Activated CD4-positive, alpha-beta memory T cell treated with anti-CD3 and anti-CD28 coated beads, Interleukin-2, amount 10 ng/mL, durations not matched to agents 7 days and 5 days (primary cell): ENCODE data around the gene ARHGEF3. TPM values are rescaled to one million over a fixed set of nuclear protein-coding genes. Genes with fewer than 3 reads are reported as not detected.

Source experiments
- CTCF ChIA-PET: fragments of 350-600 bp; sonication (Branson Sonifier 250); formaldehyde crosslinking; loops from one replicate; lab custom pipeline; 2021; ENCODE audit warnings: antibody characterized with exemption, inconsistent platforms; lab: Charles Lee
- POLR2A ChIA-PET: fragments of 350-600 bp; sonication (Branson Sonifier 250); formaldehyde crosslinking; loops from one replicate; lab custom pipeline; 2021; ENCODE audit warnings: antibody characterized with exemption; lab: Charles Lee
- DNase-seq: peaks from one replicate; pipeline ENCODE4 v3.0.0-alpha.2; 2020
- H3K27ac Mint-ChIP-seq: one replicate; pipeline ENCODE4 v1.8.0; 2021; ENCODE audit warnings: mild to moderate bottlenecking, mixed read lengths
- H3K27me3 Mint-ChIP-seq: one replicate; pipeline ENCODE4 v1.8.0; 2021; ENCODE audit warnings: mixed read lengths
- H3K36me3 Mint-ChIP-seq: one replicate; pipeline ENCODE4 v1.8.0; 2021; ENCODE audit warnings: low read depth, mixed read lengths
- H3K4me1 Mint-ChIP-seq: one replicate; pipeline ENCODE4 v1.8.0; 2021; ENCODE audit warnings: mixed read lengths
- H3K4me3 Mint-ChIP-seq: one replicate; pipeline ENCODE4 v1.8.0; 2021; ENCODE audit warnings: mild to moderate bottlenecking, mixed read lengths
- H3K9me3 Mint-ChIP-seq: one replicate; pipeline ENCODE4 v1.8.0; 2021; ENCODE audit warnings: mixed read lengths
- total RNA-seq, 2 experiments: library from RNA; stranded (reverse); gene quantifications; one replicate each; pipeline ENCODE4 v1.2.3, GENCODE V29; 2021

Gene ARHGEF3
- total RNA-seq, 2 experiments from 2014 or later, result 71.3 TPM

GRCh38 chr3:56800832-56801661, 702 bp downstream of the ARHGEF3 start:
- no peaks in the 10 kb centered on the region for H3K9me3 Mint-ChIP-seq
- H3K4me1 Mint-ChIP-seq, result peaks cover 55% of the 10 kb centered on the region
- peak overlapping the region; percentile 90 for H3K4me3 Mint-ChIP-seq
- POLR2A ChIA-PET, result interaction anchor here (0.8 to 9.7 kb wide), 35 partner anchors 11 to 892 kb away, joined by 3 to 168 read pairs (median 6); partner anchors contain the start of genes CCDC66, DENND6A and TASOR
- CTCF ChIA-PET, result interaction anchor here (0.6 to 7.9 kb wide), 36 partner anchors 10 to 188 kb away, joined by 3 to 247 read pairs (median 8); no protein-coding TSS in a partner anchor
- peak; percentile 39 for DNase-seq
- no peaks in the 10 kb centered on the region for H3K27me3 Mint-ChIP-seq
- H3K27ac Mint-ChIP-seq, result peak overlapping the region; percentile 76
- H3K36me3 Mint-ChIP-seq, result peaks cover 22% of the 10 kb centered on the region

- peak; percentile 73 for DNase-seq
- POLR2A ChIA-PET, result interaction anchor here (0.8 to 9.7 kb wide), 35 partner anchors 10 to 892 kb away, joined by 3 to 168 read pairs (median 7); partner anchors contain the start of genes CCDC66, DENND6A and TASOR
- Mint-ChIP-seq H3K27ac (peak overlapping the region; percentile 76), H3K36me3 (peaks cover 29% of the 10 kb centered on the region), H3K9me3 (no peaks in the 10 kb centered on the region), H3K27me3 (no peaks in the 10 kb centered on the region), H3K4me3 (peak overlapping the region; percentile 90), H3K4me1 (peaks cover 63% of the 10 kb centered on the region)
- CTCF ChIA-PET, result interaction anchor here (0.5 to 7.9 kb wide), 44 partner anchors 11 to 241 kb away, joined by 3 to 247 read pairs (median 5); no protein-coding TSS in a partner anchor
These were observed 1.5 kb downstream of the ARHGEF3 start for GRCh38 chr3:56800130-56800831.

- Mint-ChIP-seq H3K36me3 (peaks cover 34% of the 10 kb centered on the region), H3K27me3 (no peaks in the 10 kb centered on the region), H3K9me3 (no peaks in the 10 kb centered on the region), H3K27ac (peak overlapping the region; percentile 76), H3K4me1 (peaks cover 68% of the 10 kb centered on the region), H3K4me3 (peak overlapping the region; percentile 90)
- ChIA-PET POLR2A (interaction anchor here (0.9 to 9.7 kb wide), 23 partner anchors 9 to 242 kb away, joined by 3 to 168 read pairs (median 10); partner anchors contain the start of genes CCDC66 and TASOR), CTCF (interaction anchor here (0.5 to 7.9 kb wide), 44 partner anchors 10 to 235 kb away, joined by 3 to 247 read pairs (median 5); partner anchors contain the start of gene TASOR)
- DNase-seq, result no peak
These were observed 2.4 kb downstream of the ARHGEF3 start for GRCh38 chr3:56799251-56799882.

GRCh38 chr3:56796996-56797395, 4.8 kb downstream of the ARHGEF3 start:
- H3K4me1 Mint-ChIP-seq, result peaks cover 70% of the 10 kb centered on the region
- ChIA-PET CTCF (interaction anchor here (2.1 to 7.9 kb wide), 7 partner anchors 7 to 200 kb away, joined by 5 to 247 read pairs (median 84); no protein-coding TSS in a partner anchor), POLR2A (interaction anchor here (1.6 to 9.7 kb wide), 6 partner anchors 7 to 114 kb away, joined by 5 to 168 read pairs (median 70); partner anchors contain the start of gene TASOR)
- peaks cover 2% of the 10 kb centered on the region for H3K9me3 Mint-ChIP-seq
- DNase-seq, result no peak
- peaks cover 48% of the 10 kb centered on the region for H3K36me3 Mint-ChIP-seq
- peak overlapping the region; percentile 66 for H3K27ac Mint-ChIP-seq
- H3K4me3 Mint-ChIP-seq, result peak overlapping the region; percentile 15
- H3K27me3 Mint-ChIP-seq, result no peaks in the 10 kb centered on the region

- Mint-ChIP-seq H3K4me3 (peak overlapping the region; percentile 37), H3K27ac (peak overlapping the region; percentile 66), H3K4me1 (peaks cover 74% of the 10 kb centered on the region), H3K36me3 (peaks cover 46% of the 10 kb centered on the region), H3K9me3 (peaks cover 2% of the 10 kb centered on the region), H3K27me3 (no peaks in the 10 kb centered on the region)
- ChIA-PET CTCF (interaction anchor here (4.8 to 7.9 kb wide), 3 partner anchors 12 to 93 kb away, joined by 48 to 247 read pairs (median 118); no protein-coding TSS in a partner anchor), POLR2A (interaction anchor here (1.6 to 9.7 kb wide), 3 partner anchors 12 to 42 kb away, joined by 5 to 168 read pairs (median 95); no protein-coding TSS in a partner anchor)
- DNase-seq, result peak; percentile 34
These were observed 5.5 kb downstream of the ARHGEF3 start for GRCh38 chr3:56796202-56796601.

GRCh38 chr3:56795829-56796185, 5.9 kb downstream of the ARHGEF3 start:
- POLR2A ChIA-PET, result interaction anchor here (1.6 to 9.7 kb wide), 3 partner anchors 12 to 42 kb away, joined by 5 to 168 read pairs (median 95); no protein-coding TSS in a partner anchor
- Mint-ChIP-seq H3K27me3 (no peaks in the 10 kb centered on the region), H3K27ac (peak overlapping the region; percentile 66), H3K36me3 (peaks cover 45% of the 10 kb centered on the region), H3K4me1 (peaks cover 77% of the 10 kb centered on the region), H3K4me3 (peak overlapping the region; percentile 37), H3K9me3 (peaks cover 2% of the 10 kb centered on the region)
- CTCF ChIA-PET, result interaction anchor here (6.4 to 7.9 kb wide), 2 partner anchors 12 to 93 kb away, joined by 118 to 247 read pairs; no protein-coding TSS in a partner anchor
- no peak for DNase-seq

- Mint-ChIP-seq H3K4me3 (no peak overlapping the region), H3K27me3 (no peaks in the 10 kb centered on the region), H3K4me1 (peaks cover 77% of the 10 kb centered on the region), H3K9me3 (peaks cover 2% of the 10 kb centered on the region), H3K36me3 (peaks cover 43% of the 10 kb centered on the region), H3K27ac (peak overlapping the region; percentile 45)
- POLR2A ChIA-PET, result interaction anchor here (1.6 to 9.7 kb wide), 2 partner anchors 11 to 36 kb away, joined by 5 to 168 read pairs; no protein-coding TSS in a partner anchor
- CTCF ChIA-PET, result no interaction called here
- DNase-seq, result no peak
These were observed 6.5 kb downstream of the ARHGEF3 start for GRCh38 chr3:56795097-56795828.

- Mint-ChIP-seq H3K4me1 (peaks cover 81% of the 10 kb centered on the region), H3K27ac (peak overlapping the region; percentile 49), H3K27me3 (no peaks in the 10 kb centered on the region), H3K36me3 (peaks cover 44% of the 10 kb centered on the region), H3K9me3 (peaks cover 2% of the 10 kb centered on the region), H3K4me3 (no peak overlapping the region)
- DNase-seq, result no peak
- ChIA-PET POLR2A (interaction anchor here (1.0 to 5.4 kb wide), 2 partner anchors 8 to 33 kb away, joined by 3 to 140 read pairs; partner anchors contain the start of gene ARHGEF3), CTCF (no interaction called here)
These were observed 9.6 kb downstream of the ARHGEF3 start for GRCh38 chr3:56792193-56792592.

- Mint-ChIP-seq H3K9me3 (peaks cover 2% of the 10 kb centered on the region), H3K27me3 (no peaks in the 10 kb centered on the region), H3K4me1 (peaks cover 81% of the 10 kb centered on the region), H3K27ac (peak overlapping the region; percentile 93), H3K4me3 (peak overlapping the region; percentile 51), H3K36me3 (peaks cover 42% of the 10 kb centered on the region)
- ChIA-PET POLR2A (interaction anchor here (1.0 to 5.4 kb wide), 18 partner anchors 8 to 153 kb away, joined by 3 to 140 read pairs (median 5); partner anchors contain the start of genes ARHGEF3 and TASOR), CTCF (interaction anchor here (0.7 to 4.6 kb wide), 9 partner anchors 10 to 199 kb away, joined by 3 to 111 read pairs (median 5); partner anchors contain the start of gene ARHGEF3)
- peak; percentile 24 for DNase-seq
These were observed 11.5 kb downstream of the ARHGEF3 start for GRCh38 chr3:56790016-56790821.

GRCh38 chr3:56789076-56789475, 12.7 kb downstream of the ARHGEF3 start:
- DNase-seq, result no peak
- Mint-ChIP-seq H3K27me3 (no peaks in the 10 kb centered on the region), H3K27ac (peak overlapping the region; percentile 93), H3K4me3 (peak overlapping the region; percentile 19), H3K9me3 (peaks cover 2% of the 10 kb centered on the region), H3K36me3 (peaks cover 36% of the 10 kb centered on the region), H3K4me1 (peaks cover 88% of the 10 kb centered on the region)
- CTCF ChIA-PET, result interaction anchor here (0.6 to 4.6 kb wide), 9 partner anchors 9 to 127 kb away, joined by 4 to 111 read pairs (median 6); partner anchors contain the start of genes ARHGEF3 and TASOR
- POLR2A ChIA-PET, result interaction anchor here (0.6 to 5.4 kb wide), 14 partner anchors 10 to 767 kb away, joined by 3 to 140 read pairs (median 8); partner anchors contain the start of genes ARHGEF3, PDE12 and TASOR
